MM.1S (cell line): Measurements from ENCODE around the gene HRG.

Source experiments
- EZH2 ChIP-seq: fragments of 300-600 bp; sonication (generic); optimal IDR thresholded peaks from 2 replicates; pipeline ENCODE3; 2017; ENCODE audit warnings: low read depth, mild to moderate bottlenecking, antibody characterized with exemption, low read length, mixed read lengths
- TF ChIP-seq, protein P1 (sequence below): fragments of 300-600 bp; sonication (generic); IDR thresholded peaks from 2 replicates; pipeline ENCODE4 v1.5.1; 2016; ENCODE audit warnings: antibody characterized with exemption, low read length, mixed read lengths

DNA sequence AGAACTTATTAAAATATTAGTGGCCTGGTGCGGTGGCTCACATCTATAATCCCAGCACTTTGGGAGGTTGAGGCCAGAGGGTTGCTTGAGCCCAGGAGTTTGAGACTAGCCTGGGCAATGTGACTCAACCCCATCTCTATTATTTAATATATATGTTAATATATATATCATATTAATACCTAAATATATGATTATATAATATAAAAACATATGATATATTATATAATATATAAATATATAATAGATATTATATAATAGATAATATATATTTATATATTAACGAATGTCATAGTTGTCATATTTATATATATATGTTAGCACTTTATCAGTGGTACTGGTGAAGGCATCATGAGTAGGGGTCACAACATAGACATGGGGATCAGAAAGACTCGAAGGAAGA is 5.2 kb downstream of the HRG start:
- TF ChIP-seq, protein P1, sequence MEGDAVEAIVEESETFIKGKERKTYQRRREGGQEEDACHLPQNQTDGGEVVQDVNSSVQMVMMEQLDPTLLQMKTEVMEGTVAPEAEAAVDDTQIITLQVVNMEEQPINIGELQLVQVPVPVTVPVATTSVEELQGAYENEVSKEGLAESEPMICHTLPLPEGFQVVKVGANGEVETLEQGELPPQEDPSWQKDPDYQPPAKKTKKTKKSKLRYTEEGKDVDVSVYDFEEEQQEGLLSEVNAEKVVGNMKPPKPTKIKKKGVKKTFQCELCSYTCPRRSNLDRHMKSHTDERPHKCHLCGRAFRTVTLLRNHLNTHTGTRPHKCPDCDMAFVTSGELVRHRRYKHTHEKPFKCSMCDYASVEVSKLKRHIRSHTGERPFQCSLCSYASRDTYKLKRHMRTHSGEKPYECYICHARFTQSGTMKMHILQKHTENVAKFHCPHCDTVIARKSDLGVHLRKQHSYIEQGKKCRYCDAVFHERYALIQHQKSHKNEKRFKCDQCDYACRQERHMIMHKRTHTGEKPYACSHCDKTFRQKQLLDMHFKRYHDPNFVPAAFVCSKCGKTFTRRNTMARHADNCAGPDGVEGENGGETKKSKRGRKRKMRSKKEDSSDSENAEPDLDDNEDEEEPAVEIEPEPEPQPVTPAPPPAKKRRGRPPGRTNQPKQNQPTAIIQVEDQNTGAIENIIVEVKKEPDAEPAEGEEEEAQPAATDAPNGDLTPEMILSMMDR = no peak
- no peak for TF ChIP-seq EZH2
